ENCODE results near the gene FKBP15. TPM values are rescaled to one million over a fixed set of nuclear protein-coding genes. Genes with fewer than 3 reads are reported as not detected.

The FKBP15 gene
- total and polyA plus RNA-seq, 2 of the 13 experiments (the other 11 are each of a cell fraction or from before 2014, with no cell fraction given), result 12.3 to 18.6 TPM

GRCh38 chr9:113150670-113151611 is 70.1 kb downstream of the FKBP15 start, which contains the start of gene SLC31A2 (continued):
- TF ChIP-seq, protein P1, sequence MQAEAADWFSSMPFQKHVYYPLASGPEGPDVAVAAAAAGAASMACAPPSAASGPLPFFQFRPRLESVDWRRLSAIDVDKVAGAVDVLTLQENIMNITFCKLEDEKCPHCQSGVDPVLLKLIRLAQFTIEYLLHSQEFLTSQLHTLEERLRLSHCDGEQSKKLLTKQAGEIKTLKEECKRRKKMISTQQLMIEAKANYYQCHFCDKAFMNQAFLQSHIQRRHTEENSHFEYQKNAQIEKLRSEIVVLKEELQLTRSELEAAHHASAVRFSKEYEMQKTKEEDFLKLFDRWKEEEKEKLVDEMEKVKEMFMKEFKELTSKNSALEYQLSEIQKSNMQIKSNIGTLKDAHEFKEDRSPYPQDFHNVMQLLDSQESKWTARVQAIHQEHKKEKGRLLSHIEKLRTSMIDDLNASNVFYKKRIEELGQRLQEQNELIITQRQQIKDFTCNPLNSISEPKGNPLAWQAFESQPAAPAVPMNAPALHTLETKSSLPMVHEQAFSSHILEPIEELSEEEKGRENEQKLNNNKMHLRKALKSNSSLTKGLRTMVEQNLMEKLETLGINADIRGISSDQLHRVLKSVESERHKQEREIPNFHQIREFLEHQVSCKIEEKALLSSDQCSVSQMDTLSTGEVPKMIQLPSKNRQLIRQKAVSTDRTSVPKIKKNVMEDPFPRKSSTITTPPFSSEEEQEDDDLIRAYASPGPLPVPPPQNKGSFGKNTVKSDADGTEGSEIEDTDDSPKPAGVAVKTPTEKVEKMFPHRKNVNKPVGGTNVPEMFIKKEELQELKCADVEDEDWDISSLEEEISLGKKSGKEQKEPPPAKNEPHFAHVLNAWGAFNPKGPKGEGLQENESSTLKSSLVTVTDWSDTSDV (CRISPR knock-in tag; IDR thresholded peaks at IDR 0.05), result no peak
- no peak; the same call in 1 of the 2 replicates for TF ChIP-seq MTA1 (CRISPR knock-in tag; IDR thresholded peaks at IDR 0.05; ENCODE audit: borderline replicate concordance)
- TF ChIP-seq ATAD3A (CRISPR knock-in tag; IDR thresholded peaks at IDR 0.05), result no peak
- no peak for TF ChIP-seq ZNF335 (CRISPR knock-in tag; IDR thresholded peaks at IDR 0.05)
- TF ChIP-seq ATF2 (CRISPR knock-in tag; IDR thresholded peaks at IDR 0.05), result peak; percentile 50; the same call in 1 of the 2 replicates
- no peak for TF ChIP-seq ZNF549 (CRISPR knock-in tag; IDR thresholded peaks at IDR 0.05)
- TF ChIP-seq RFX5 (IDR thresholded peaks at IDR 0.05; ENCODE audit: low read depth, low read length), result no peak
- no peak for TF ChIP-seq MLLT10 (CRISPR knock-in tag; IDR thresholded peaks at IDR 0.05)
- no peak for TF ChIP-seq KLF15 (CRISPR knock-in tag; IDR thresholded peaks at IDR 0.05; ENCODE audit: borderline replicate concordance)
- TF ChIP-seq KAT8 (CRISPR knock-in tag; IDR thresholded peaks at IDR 0.05), result peak; percentile 53
- TF ChIP-seq XBP1 (CRISPR knock-in tag; IDR thresholded peaks at IDR 0.05), result no peak
- no peak for TF ChIP-seq ZSCAN29 (CRISPR knock-in tag; conservative IDR thresholded peaks at IDR 0.05)
- peak; percentile 68 for TF ChIP-seq MED1 (CRISPR knock-in tag; IDR thresholded peaks at IDR 0.05)
- no peak for TF ChIP-seq JUNB (CRISPR knock-in tag; IDR thresholded peaks at IDR 0.05; ENCODE audit: borderline replicate concordance)
- no peak for TF ChIP-seq ZFP1 (CRISPR knock-in tag; IDR thresholded peaks at IDR 0.05)
- TF ChIP-seq, protein P2, sequence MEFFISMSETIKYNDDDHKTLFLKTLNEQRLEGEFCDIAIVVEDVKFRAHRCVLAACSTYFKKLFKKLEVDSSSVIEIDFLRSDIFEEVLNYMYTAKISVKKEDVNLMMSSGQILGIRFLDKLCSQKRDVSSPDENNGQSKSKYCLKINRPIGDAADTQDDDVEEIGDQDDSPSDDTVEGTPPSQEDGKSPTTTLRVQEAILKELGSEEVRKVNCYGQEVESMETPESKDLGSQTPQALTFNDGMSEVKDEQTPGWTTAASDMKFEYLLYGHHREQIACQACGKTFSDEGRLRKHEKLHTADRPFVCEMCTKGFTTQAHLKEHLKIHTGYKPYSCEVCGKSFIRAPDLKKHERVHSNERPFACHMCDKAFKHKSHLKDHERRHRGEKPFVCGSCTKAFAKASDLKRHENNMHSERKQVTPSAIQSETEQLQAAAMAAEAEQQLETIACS (CRISPR knock-in tag; IDR thresholded peaks at IDR 0.05), result peak; percentile 54
- TF ChIP-seq PRDM15 (CRISPR knock-in tag; IDR thresholded peaks at IDR 0.05), result no peak
- TF ChIP-seq ZBTB7A (CRISPR knock-in tag; IDR thresholded peaks at IDR 0.05), result no peak
- TF ChIP-seq, protein P3, sequence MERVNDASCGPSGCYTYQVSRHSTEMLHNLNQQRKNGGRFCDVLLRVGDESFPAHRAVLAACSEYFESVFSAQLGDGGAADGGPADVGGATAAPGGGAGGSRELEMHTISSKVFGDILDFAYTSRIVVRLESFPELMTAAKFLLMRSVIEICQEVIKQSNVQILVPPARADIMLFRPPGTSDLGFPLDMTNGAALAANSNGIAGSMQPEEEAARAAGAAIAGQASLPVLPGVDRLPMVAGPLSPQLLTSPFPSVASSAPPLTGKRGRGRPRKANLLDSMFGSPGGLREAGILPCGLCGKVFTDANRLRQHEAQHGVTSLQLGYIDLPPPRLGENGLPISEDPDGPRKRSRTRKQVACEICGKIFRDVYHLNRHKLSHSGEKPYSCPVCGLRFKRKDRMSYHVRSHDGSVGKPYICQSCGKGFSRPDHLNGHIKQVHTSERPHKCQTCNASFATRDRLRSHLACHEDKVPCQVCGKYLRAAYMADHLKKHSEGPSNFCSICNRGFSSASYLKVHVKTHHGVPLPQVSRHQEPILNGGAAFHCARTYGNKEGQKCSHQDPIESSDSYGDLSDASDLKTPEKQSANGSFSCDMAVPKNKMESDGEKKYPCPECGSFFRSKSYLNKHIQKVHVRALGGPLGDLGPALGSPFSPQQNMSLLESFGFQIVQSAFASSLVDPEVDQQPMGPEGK (CRISPR knock-in tag; IDR thresholded peaks at IDR 0.05), result no peak

Data from HepG2 (cell line).